NB4 (cell line): ENCODE results near the gene CC2D1A.
A peak's percentile ranks its signal among the peaks of the same experiment; 100 is the strongest.

Experiments used
- DNase-seq: peaks from one replicate; pipeline ENCODE4 v3.0.0; 2010; ENCODE audit warnings: low read depth
- H3K4me3 ChIP-seq: one replicate; pipeline ENCODE4 v1.5.1; 2011; ENCODE audit warnings: mild to moderate bottlenecking, low read depth, low read length, moderate library complexity
- MYC ChIP-seq: IDR thresholded peaks from 2 replicates; pipeline ENCODE4 v1.6.1; 2011; ENCODE audit warnings: low read depth, low read length
- POLR2A ChIP-seq: IDR thresholded peaks from 2 replicates; pipeline ENCODE4 v1.6.1; 2011; ENCODE audit warnings: mild to moderate bottlenecking; ENCODE audit not compliant: insufficient read length; ENCODE audit errors: extremely low read depth
- TF ChIP-seq, protein P1 (sequence below): IDR thresholded peaks from one replicate; pipeline ENCODE4 v1.5.1; 2012; ENCODE audit warnings: low read depth, low read length
- TF ChIP-seq, protein P2 (sequence below): IDR thresholded peaks from 2 replicates; pipeline ENCODE4 v1.6.1; 2011; ENCODE audit warnings: low read depth, low read length

CC2D1A gene

DNA sequence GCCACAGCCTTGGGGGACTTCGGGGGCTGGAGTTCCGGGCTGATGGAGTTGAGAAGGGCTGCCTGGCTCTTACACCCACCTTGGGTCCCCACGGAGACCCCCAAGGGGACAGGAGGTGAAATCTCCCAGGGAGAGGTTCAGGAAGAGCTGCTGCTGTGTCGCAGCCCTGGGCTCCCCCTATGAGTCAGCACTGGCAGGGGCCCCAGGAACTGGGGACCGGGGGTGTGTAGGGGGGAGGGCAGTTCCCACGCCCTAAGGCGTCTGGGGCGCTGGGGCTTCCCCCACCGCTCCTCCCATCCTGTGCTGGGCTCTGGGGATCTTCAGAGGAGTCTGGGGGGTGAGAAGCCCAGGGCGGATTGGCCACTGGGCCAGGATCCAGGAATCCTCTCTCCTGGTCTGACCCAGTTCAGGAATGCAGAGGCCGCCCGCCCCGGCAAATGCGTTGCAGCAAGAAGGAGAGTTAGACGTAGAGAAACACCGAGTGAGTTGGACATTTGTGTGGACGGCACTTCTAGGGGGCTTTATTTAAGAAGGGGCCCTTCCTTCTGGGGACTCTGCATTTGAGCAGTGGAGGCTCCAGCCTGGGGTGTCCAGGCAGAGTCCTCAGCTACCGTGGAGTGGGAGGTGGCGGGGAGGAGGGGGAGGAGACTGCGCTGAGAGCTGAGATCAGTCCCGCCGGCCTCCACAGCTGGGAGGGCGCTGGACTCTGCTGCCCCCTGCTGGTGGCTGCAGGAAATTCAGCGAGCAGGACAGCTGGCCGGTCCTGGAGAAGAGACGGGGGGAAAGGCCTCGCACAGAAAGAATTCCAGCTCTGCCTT is 44.1 kb upstream of the CC2D1A start:
- peak; percentile 87 for DNase-seq
- H3K4me3 ChIP-seq: peak overlapping the region; percentile 56
- TF ChIP-seq, protein P1, sequence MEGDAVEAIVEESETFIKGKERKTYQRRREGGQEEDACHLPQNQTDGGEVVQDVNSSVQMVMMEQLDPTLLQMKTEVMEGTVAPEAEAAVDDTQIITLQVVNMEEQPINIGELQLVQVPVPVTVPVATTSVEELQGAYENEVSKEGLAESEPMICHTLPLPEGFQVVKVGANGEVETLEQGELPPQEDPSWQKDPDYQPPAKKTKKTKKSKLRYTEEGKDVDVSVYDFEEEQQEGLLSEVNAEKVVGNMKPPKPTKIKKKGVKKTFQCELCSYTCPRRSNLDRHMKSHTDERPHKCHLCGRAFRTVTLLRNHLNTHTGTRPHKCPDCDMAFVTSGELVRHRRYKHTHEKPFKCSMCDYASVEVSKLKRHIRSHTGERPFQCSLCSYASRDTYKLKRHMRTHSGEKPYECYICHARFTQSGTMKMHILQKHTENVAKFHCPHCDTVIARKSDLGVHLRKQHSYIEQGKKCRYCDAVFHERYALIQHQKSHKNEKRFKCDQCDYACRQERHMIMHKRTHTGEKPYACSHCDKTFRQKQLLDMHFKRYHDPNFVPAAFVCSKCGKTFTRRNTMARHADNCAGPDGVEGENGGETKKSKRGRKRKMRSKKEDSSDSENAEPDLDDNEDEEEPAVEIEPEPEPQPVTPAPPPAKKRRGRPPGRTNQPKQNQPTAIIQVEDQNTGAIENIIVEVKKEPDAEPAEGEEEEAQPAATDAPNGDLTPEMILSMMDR: peak; percentile 83
- no peak for TF ChIP-seq POLR2A

DNA sequence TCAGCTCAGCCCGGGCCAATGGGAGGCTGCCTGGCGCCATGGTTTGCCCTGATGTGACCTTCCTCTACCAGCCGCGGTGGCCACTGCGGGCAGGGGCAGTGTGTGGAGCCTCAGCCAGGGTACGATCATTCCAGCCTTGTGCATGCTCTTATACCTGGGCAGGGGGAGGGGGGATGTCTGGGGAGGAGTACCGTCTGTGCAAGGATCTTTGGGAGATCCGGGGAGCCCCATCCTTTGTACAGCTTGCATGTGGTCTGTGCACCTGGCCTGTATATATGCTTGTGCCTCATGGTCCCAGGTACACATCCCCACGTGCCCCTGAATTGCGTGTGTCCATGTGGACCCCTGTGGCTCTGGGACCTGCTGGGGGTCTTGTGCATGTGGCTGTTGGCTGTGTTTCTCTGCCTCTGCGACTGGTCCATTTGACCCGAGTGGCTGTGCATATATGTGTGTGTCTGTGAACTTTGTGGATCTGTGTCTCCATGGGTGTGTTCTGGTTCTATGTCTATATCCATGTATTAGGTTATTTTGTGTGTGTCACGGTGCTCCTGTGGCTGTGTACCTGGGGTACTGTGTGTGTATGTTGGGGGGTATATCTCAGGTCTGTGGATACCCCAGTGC is 41.8 kb upstream of the CC2D1A start:
- no peak for DNase-seq
- H3K4me3 ChIP-seq: no peak overlapping the region
- TF ChIP-seq MYC (no peak), POLR2A (no peak)
- TF ChIP-seq, protein P1: no peak

DNA sequence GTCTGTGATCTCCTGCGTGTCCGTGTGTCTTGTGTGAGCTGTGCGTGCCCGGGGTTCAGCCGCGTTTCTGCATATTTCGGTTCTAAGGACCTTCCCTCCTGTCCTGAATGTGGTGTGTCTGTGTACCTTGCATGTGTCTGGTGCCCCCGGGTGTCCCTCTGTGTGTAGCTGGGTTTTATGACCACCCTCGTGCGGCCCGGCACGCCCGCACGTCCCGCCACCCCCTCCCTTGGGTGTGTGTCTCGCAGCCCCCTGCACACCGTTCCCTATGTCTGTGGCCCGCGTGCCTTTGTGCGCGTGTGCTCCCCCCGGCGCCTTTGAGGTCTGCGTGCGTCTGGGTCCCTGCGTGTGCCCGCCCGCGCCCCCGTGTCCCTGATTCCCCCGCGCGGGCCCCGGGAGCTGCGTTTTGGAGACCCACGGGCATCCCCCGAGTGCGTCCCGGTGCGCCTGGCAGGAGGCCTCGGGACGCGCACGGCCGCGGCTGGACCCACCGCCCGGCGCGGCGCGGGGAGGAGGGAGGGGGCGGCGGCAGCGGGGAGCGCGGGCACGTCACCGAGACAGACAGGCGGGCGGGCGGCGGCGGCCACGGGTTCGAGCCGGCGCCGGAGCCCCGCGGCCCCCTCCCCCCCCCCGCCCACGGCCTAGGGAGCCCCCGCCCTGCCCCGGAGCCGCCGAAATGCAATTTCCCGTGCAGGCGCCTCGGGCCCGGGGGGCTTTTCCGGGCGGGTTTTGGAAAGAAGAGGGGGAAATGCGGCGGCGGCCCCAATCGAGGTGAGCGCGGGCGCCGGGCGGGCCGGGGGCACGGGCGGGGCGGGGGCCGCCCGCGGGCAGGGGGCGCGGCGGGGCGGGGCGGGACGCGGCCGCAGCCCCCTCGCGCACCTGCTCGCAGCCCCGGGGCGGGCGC is 41.1 kb upstream of the CC2D1A start:
- TF ChIP-seq, protein P1: no peak
- TF ChIP-seq, protein P2, sequence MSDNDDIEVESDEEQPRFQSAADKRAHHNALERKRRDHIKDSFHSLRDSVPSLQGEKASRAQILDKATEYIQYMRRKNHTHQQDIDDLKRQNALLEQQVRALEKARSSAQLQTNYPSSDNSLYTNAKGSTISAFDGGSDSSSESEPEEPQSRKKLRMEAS: no peak
- TF ChIP-seq POLR2A: no peak
- TF ChIP-seq MYC: no peak
- H3K4me3 ChIP-seq: no peak overlapping the region
- DNase-seq: no peak

DNA sequence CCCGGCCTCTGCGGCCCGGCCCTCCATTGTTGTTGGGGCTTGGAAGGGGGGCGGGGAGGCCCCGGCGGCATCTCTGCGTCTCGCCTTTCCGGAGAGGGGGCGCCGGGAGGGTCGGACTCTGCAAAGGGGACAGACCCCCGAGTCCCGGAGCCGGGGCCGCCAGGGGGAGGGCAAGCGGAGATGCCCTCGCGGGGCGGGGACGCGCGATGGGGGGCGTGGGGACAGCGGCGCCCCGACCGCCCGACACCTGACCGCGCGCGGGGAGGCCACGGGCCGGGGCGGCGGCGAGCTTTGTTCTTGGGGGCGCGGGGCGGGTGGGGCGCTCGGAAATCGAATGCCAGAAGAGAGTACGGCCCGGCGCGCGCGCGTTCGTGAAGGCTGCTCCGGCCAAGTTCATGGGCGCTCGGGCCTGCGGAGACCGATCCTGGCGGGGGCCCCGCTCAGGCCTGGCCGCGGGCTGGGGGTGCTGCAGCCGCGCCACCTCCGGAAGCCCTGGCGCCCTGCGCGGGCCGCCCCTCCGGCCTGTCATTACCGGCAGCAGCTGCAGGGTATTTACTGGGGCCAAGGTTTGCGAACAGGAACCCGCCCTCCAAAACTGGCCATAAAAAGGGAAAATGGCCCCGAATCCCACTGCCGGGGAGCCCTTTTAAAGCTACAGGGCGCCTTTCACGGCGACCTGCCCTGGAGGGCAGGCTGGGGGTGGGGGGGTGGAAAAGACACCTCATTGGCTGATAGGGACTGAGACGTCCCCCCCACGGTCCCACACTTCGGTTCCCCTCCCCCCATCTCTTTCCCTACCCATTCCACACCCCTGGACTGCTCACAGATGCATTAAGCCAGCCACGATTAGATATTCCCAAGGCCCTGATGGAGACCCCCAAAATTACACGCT is 40.2 kb upstream of the CC2D1A start:
- peak; percentile 60 for DNase-seq
- peak overlapping the region; percentile 32 for H3K4me3 ChIP-seq
- TF ChIP-seq POLR2A (peak; percentile 14), MYC (no peak)

DNA sequence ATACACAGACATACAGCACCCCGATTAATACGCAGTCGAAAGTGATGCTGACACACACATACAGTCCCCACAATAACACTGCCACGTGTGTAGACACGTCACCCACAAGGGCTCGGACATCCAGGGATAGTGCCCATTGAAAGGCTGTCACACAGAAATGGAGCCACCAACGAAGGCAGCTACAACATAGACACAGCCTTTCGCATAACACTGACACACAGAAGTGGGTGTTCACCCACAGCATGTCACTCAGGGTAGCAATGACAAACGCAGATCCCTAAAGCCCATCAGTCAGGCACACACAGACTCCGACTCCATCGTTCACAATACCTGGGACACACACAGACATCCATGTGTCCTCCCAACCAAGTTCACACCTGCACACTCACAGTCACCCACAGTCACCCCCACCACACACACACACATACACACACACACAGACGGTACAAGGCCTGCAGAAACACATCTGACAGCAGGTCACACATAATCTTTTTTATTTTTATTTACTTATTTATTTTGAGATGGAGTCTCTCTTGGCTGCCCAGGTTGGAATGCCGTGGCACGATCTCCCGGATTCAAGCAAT is 39.4 kb upstream of the CC2D1A start:
- no peak for DNase-seq
- no peak overlapping the region for H3K4me3 ChIP-seq
- TF ChIP-seq, protein P1: no peak
- TF ChIP-seq, protein P2: no peak
- TF ChIP-seq MYC (no peak), POLR2A (no peak)

DNA sequence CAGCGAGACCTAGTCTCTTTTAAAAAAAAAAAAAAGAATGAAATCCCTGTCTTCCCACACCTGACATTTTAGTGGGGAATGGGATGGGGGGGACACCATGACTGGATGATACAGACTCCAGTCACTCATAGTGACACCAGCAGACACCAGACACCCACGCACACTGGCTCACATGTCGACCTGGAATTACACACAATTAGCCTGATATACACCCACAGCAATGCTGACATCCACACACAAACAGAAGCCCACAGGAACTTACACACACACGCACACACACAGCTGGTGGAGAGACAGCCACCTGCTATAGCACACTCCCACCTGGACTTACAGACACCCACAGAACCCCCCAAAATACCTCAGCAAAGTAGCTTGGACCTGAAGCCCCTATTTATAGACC is 37.3 kb upstream of the CC2D1A start:
- H3K4me3 ChIP-seq: no peak overlapping the region
- DNase-seq: no peak
- TF ChIP-seq MYC (no peak), POLR2A (no peak)
- TF ChIP-seq, protein P2: no peak
- TF ChIP-seq, protein P1: no peak
